Esophagus muscularis mucosa (tissue), 4 donors: ENCODE measurements around the gene FNDC1. TPM values are rescaled to one million over a fixed set of nuclear protein-coding genes. Genes with fewer than 3 reads are reported as not detected.

Experiments
- DNase-seq: peaks from one replicate; pipeline ENCODE4 v3.0.0-alpha.2; 2017; ENCODE audit errors: extremely low spot score
- H3K27ac ChIP-seq, 4 donors: fragments of 200-600 bp; sonication (generic); replicated peaks in 1 of 4; 1 replicate in 3 of 4; 2 replicates in 1 of 4; pipeline ENCODE4 v1.5.1; 2016 to 2019; ENCODE audit warnings: mild to moderate bottlenecking in 1 of 4
- H3K27me3 ChIP-seq, 4 donors: fragments of 200-600 bp; sonication (generic); one replicate each; pipeline versions ENCODE4 v1.5.1 to v1.6.0; 2016 to 2019
- H3K36me3 ChIP-seq, 4 donors: fragments of 200-600 bp; sonication (generic); one replicate each; pipeline ENCODE4 v1.5.1; 2016 to 2019
- H3K4me1 ChIP-seq, 4 donors: fragments of 200-600 bp; sonication (generic); one replicate each; pipeline ENCODE4 v1.5.1; 2016 to 2019
- H3K4me3 ChIP-seq, 4 donors: fragments of 200-600 bp; sonication (generic); 1 replicate in 2 of 4; 2 replicates in 2 of 4; pipeline ENCODE4 v1.5.1; 2016 to 2019; ENCODE audit warnings: mild to moderate bottlenecking in 4 of 4, moderate library complexity in 1 of 4
- H3K9me3 ChIP-seq, 4 donors: fragments of 200-600 bp; sonication (generic); 1 replicate in 3 of 4; 2 replicates in 1 of 4; pipeline ENCODE4 v1.5.1; 2016 to 2019
- EP300 ChIP-seq: sonication (generic); formaldehyde crosslinking; IDR thresholded peaks from one replicate; pipeline ENCODE4 v1.6.1; 2017; ENCODE audit warnings: antibody characterized with exemption
- POLR2A ChIP-seq: fragments of 450-650 bp; IDR thresholded peaks from one replicate; pipeline ENCODE4 v1.6.1; 2017; ENCODE audit warnings: antibody characterized with exemption, moderate library complexity, mild to moderate bottlenecking, low read depth
- POLR2AphosphoS5 ChIP-seq, 2 donors: sonication (generic); formaldehyde crosslinking; IDR thresholded peaks; one replicate each; pipeline ENCODE4 v1.6.1; 2017; ENCODE audit warnings: antibody characterized with exemption in 2 of 2
- WGBS: methylation state at CpG from one replicate; pipeline ENCODE4 v1.1.5; 2018; 5-methylcytosine and 5-hydroxymethylcytosine counted together
- intact Hi-C: fragments of 100-400 bp; cut with DNase I; formaldehyde crosslinking; loops from one replicate; pipeline ENCODE4 v1.15.1; 2023
- total RNA-seq, 4 donors: library from RNA; depleted of rRNA; stranded (reverse); fragments of >200 nt; gene quantifications; one replicate each; pipeline versions ENCODE4 v1.1.0 to v1.2.1, GENCODE V29; 2016
- TF ChIP-seq, protein P1 (sequence below), 3 experiments: fragments of 200-600 bp in 2 of 3; fragments of 450-650 bp in 1 of 3; sonication (generic) in 2 of 3; IDR thresholded peaks; one replicate each; pipeline ENCODE4 v1.5.1; 2017 to 2019; ENCODE audit warnings: antibody characterized with exemption in 3 of 3, mild to moderate bottlenecking in 2 of 3, moderate library complexity in 1 of 3

FNDC1 gene
- total RNA-seq, 4 donors from 2014 or later, result 0.84 to 11.2 (median 2.7) TPM

DNA sequence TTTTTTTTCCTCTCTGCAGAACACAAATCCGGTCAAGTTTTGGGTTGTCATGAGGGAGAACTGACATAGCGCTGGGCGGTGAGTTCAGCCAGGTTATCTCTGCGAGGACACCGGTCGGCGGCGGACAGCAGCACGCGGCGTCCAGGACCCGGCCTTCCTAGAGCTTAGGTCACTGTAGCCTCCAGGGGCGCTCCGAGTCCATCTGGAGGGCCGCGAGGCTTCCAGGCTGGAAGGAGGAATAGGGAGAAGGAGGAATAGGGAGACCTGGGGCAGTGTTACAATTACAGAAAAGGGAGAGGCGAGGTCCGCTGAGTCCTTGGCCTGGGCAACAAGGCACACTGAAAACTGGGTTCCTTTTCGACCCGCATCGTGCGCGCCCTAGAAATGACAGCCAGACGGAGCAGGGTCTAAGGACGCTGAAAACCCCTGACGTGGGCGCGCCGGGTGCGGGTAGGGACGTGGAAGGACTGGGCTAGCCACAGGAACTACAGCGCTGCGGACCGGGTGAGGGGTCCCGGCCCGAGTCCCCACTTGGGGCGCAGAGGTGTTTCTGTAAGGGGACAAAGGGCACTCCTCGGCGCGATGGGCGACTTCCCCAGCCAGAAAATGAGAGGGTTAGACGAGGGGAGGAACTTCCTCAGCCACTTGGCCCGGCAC is 536 bp upstream of the FNDC1 start:
- Histone ChIP-seq H3K36me3 (no peaks in the 10 kb centered on the region), H3K4me3 (peak overlapping the region; percentile 47 to 61 (median 58)), H3K27ac (peak overlapping the region in 2 of 4 donors; percentile 54 to 67), H3K9me3 (no peaks in the 10 kb centered on the region), H3K27me3 (peaks cover 0 to 69% (median 2%) of the 10 kb centered on the region in 4 donors), H3K4me1 (peaks cover 11 to 41% (median 31%) of the 10 kb centered on the region in 4 donors)
- TF ChIP-seq POLR2AphosphoS5 (IDR thresholded peaks at IDR 0.05) (peak in 1 of 2 donors; percentile 20), EP300 (no peak), POLR2A (no peak)
- TF ChIP-seq, protein P1, sequence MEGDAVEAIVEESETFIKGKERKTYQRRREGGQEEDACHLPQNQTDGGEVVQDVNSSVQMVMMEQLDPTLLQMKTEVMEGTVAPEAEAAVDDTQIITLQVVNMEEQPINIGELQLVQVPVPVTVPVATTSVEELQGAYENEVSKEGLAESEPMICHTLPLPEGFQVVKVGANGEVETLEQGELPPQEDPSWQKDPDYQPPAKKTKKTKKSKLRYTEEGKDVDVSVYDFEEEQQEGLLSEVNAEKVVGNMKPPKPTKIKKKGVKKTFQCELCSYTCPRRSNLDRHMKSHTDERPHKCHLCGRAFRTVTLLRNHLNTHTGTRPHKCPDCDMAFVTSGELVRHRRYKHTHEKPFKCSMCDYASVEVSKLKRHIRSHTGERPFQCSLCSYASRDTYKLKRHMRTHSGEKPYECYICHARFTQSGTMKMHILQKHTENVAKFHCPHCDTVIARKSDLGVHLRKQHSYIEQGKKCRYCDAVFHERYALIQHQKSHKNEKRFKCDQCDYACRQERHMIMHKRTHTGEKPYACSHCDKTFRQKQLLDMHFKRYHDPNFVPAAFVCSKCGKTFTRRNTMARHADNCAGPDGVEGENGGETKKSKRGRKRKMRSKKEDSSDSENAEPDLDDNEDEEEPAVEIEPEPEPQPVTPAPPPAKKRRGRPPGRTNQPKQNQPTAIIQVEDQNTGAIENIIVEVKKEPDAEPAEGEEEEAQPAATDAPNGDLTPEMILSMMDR (IDR thresholded peaks at IDR 0.05), result peak; percentile 41 to 53 (median 51)
- DNase-seq, result no peak
- WGBS, result 12% methylated on average over 37 of the region's 43 CpGs
- intact Hi-C loops, result no loop called here

DNA sequence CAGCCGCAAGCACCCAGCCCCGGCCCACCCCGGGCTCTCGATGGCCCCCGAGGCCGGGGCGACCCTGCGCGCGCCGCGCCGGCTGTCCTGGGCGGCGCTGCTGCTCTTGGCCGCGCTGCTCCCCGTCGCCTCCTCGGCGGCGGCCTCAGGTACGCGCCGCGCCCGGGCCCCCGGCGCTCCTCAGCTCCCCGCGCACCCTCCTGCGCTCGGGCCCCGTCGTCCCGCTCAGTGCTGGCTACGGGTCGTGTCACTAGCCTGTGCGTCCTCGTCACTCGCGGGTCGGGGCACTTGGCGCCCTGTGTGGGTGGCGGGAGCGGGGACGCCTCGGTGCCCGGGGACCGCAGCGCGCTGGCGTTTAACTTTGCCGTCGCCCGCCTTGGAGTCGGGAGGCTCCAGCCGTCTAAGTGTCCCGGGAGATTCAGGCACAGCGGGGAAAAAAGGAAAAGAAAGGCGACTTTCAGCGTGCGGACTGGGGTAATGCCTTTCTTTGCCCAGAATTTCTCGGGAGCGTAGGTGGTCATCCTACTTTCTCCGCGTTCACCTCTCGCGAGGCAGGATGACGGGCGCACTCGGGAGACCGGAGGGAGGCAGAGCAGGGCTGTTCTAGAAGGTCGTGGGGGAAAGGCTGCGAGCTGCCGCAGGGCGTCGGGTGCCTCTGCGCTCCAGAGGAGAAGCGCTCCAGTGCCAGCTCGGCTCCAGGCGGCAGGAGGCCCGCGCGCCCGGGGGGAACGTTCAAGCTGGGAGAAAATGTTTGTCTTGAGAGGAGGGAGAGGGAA is 545 bp downstream of the FNDC1 start:
- Histone ChIP-seq H3K27me3 (peaks cover 0 to 74% (median 2%) of the 10 kb centered on the region in 4 donors), H3K36me3 (no peaks in the 10 kb centered on the region), H3K4me1 (peaks cover 11 to 45% (median 37%) of the 10 kb centered on the region in 4 donors), H3K4me3 (peak overlapping the region; percentile 47 to 61 (median 58)), H3K9me3 (no peaks in the 10 kb centered on the region), H3K27ac (peak overlapping the region in 2 of 4 donors; percentile 63 to 67)
- TF ChIP-seq EP300 (no peak), POLR2AphosphoS5 (IDR thresholded peaks at IDR 0.05) (peak in 1 of 2 donors; percentile 13)
- intact Hi-C loops, result no loop called here
- no peak for DNase-seq
- under 1% methylated on average over 56 of the region's 87 CpGs for WGBS

DNA sequence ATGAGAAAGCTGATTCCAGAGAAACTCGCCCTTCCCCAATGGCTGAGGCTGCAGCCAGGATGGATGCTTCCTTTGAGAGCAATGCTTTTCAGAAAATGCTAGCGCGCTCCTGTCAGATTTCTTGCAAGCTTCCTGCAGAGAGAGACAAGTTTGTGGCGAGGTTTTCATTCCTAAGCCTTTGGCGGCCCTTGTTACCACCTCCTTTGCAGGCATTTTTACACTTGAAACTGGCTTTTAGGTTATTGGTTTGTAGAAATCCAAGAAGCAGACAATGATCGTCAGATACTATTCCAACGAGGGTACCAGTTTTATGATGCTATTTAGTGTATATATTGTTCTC is 1.1 kb downstream of the FNDC1 start:
- H3K9me3 ChIP-seq, result no peaks in the 10 kb centered on the region
- TF ChIP-seq EP300 (no peak), POLR2AphosphoS5 (IDR thresholded peaks at IDR 0.05) (no peak), POLR2A (no peak)
- TF ChIP-seq, protein P1 (IDR thresholded peaks at IDR 0.05), result no peak
- H3K4me1 ChIP-seq, result peaks cover 11 to 49% (median 39%) of the 10 kb centered on the region in 4 donors
- no peaks in the 10 kb centered on the region for H3K36me3 ChIP-seq
- H3K4me3 ChIP-seq, result peak overlapping the region; percentile 47 to 61 (median 58)
- intact Hi-C loops, result no loop called here
- no peak for DNase-seq
- WGBS, result 5% methylated on average over 7 of the region's 7 CpGs
- H3K27me3 ChIP-seq, result peaks cover 0 to 74% (median 2%) of the 10 kb centered on the region in 4 donors
- H3K27ac ChIP-seq, result peak overlapping the region in 2 of 4 donors; percentile 63 to 67

DNA sequence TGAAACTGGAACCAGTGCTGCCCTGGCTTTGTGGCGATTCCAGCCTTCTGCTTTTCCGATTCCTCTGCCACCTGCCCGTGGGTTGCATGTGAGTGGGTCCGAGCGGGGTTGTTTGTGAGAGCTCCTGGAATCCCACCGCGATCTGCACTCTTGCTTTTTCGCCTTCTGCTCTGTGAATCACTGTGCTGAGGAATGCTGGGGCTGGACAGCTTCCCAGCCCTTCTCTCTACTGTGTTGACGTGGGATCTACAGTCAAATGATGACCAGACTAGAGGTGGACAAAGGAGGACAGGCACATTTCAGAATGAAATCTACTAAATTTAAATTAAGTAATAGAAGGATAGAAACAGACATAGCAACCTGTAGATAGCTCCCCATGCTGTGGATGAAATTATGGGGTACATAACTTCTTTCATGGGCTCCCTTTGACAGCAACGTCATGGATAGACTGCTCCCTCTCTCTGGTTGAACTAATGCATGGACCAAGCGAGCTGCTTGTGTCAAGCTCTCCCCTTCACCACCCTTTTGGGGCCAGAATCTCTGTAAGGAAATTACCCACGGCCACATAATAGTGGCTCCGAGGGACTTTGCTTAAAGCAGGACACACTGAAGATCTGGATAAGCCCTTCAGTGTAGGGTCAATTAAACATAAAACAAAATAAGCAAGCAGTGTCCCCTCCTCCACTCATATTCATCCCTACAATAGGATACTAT is 2.0 kb downstream of the FNDC1 start:
- H3K27me3 ChIP-seq, result peaks cover 0 to 74% (median 2%) of the 10 kb centered on the region in 4 donors
- H3K4me1 ChIP-seq, result peaks cover 11 to 57% (median 42%) of the 10 kb centered on the region in 4 donors
- DNase-seq, result no peak
- H3K27ac ChIP-seq, result peak overlapping the region in 1 of 4 donors; percentile 18
- H3K36me3 ChIP-seq, result no peaks in the 10 kb centered on the region
- intact Hi-C loops, result no loop called here
- H3K4me3 ChIP-seq, result peak overlapping the region; percentile 4 to 60 (median 38)
- TF ChIP-seq EP300 (no peak), POLR2A (no peak), POLR2AphosphoS5 (IDR thresholded peaks at IDR 0.05) (no peak)
- TF ChIP-seq, protein P1 (IDR thresholded peaks at IDR 0.05), result no peak
- no peaks in the 10 kb centered on the region for H3K9me3 ChIP-seq
- WGBS, result 32% methylated on average over 13 of the region's 13 CpGs

DNA sequence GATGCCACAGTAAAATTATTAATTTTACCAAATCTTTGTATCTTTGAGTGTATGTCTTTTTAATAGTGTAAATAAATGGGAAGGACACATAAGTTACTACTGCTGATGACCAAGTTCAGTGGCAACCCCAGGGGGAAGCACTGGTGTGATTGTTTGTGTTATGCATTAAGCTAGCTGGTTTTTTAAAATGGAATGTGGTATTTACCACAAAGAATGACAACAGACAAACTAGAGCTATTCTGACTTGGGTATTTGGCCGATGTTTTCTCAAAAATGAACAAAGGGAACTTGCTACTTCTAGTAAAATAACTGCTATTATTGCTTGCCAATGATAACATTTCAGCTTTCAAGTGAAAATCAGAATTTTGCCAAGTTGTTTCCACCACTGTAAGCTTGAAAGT is 2.9 kb downstream of the FNDC1 start:
- no peak for TF ChIP-seq EP300
- TF ChIP-seq, protein P1 (IDR thresholded peaks at IDR 0.05), result no peak
- no peak for TF ChIP-seq POLR2AphosphoS5 (IDR thresholded peaks at IDR 0.05)
- H3K36me3 ChIP-seq, result no peaks in the 10 kb centered on the region
- intact Hi-C loops, result no loop called here
- H3K27me3 ChIP-seq, result peaks cover 0 to 69% (median 2%) of the 10 kb centered on the region in 4 donors
- peaks cover 11 to 57% (median 42%) of the 10 kb centered on the region in 4 donors for H3K4me1 ChIP-seq
- H3K27ac ChIP-seq, result no peak overlapping the region
- WGBS, result 65% methylated on average over 1 of the region's 1 CpG
- H3K9me3 ChIP-seq, result no peaks in the 10 kb centered on the region
- peak; percentile 24 for DNase-seq
- H3K4me3 ChIP-seq, result no peak overlapping the region
